PC-3 (cell line): ENCODE data around the gene SAE1. TPM values are rescaled to one million over a fixed set of nuclear protein-coding genes. Genes with fewer than 3 reads are reported as not detected.

ENCODE experiments used
- ATAC-seq: fragments of 200-7000 bp; cut with Tn5 transposase; 2 replicates; pipeline ENCODE4 v1.9.1; 2020; ENCODE audit warnings: mild to moderate bottlenecking, moderate library complexity
- BruUV-seq: library from RNA; stranded (reverse); fragments of 400-500 nt; replicated peaks from 2 replicates; lab custom pipeline; 2021; lab: Mats Ljungman, UMichigan
- CTCF ChIA-PET: fragments of 300-600 bp; sonication (Branson Sonifier 250); formaldehyde crosslinking; loops from one replicate; lab custom pipeline; 2022; ENCODE audit warnings: antibody characterized with exemption; lab: Charles Lee
- POLR2A ChIA-PET: fragments of 300-600 bp; sonication (Branson Sonifier 250); formaldehyde crosslinking; loops from one replicate; lab custom pipeline; 2022; ENCODE audit warnings: antibody characterized with exemption; ENCODE audit not compliant: unreplicated experiment; lab: Charles Lee
- DNase-seq: peaks from one replicate; pipeline ENCODE4 v3.0.0-alpha.2; 2015
- H2AFZ ChIP-seq: fragments of 300-600 bp; sonication (generic); 2 replicates; pipeline ENCODE4 v1.6.0; 2016; ENCODE audit warnings: antibody characterized with exemption, low read length
- H3F3A ChIP-seq: fragments of 300-600 bp; sonication (generic); one replicate; pipeline ENCODE4 v1.6.0; 2017; ENCODE audit warnings: antibody characterized with exemption, low read length, control low read depth, mild to moderate bottlenecking; ENCODE audit not compliant: unreplicated experiment
- H3K27ac ChIP-seq: fragments of 300-600 bp; sonication (generic); 2 replicates; pipeline ENCODE4 v1.5.1; 2016; ENCODE audit warnings: mild to moderate bottlenecking, low read length
- H3K27me3 ChIP-seq: fragments of 300-600 bp; sonication (generic); 2 replicates; pipeline ENCODE4 v1.6.1; 2016; ENCODE audit warnings: low read length, mixed read lengths
- H3K36me3 ChIP-seq: fragments of 300-600 bp; sonication (generic); 2 replicates; pipeline ENCODE4 v1.6.1; 2016; ENCODE audit warnings: low read depth, mixed run types, low read length, mixed read lengths
- H3K4me1 ChIP-seq: fragments of 300-600 bp; sonication (generic); 2 replicates; pipeline ENCODE4 v1.5.1; 2016; ENCODE audit warnings: low read length; ENCODE audit not compliant: insufficient read depth
- H3K4me2 ChIP-seq: fragments of 300-600 bp; sonication (generic); 2 replicates; pipeline ENCODE4 v1.6.0; 2016; ENCODE audit warnings: low read length
- H3K4me3 ChIP-seq: fragments of 300-600 bp; sonication (generic); 2 replicates; pipeline ENCODE4 v1.5.1; 2016; ENCODE audit warnings: mild to moderate bottlenecking, low read length, mixed read lengths
- H3K79me2 ChIP-seq: fragments of 300-600 bp; sonication (generic); 2 replicates; pipeline ENCODE4 v1.6.1; 2017; ENCODE audit warnings: low read length, mixed read lengths
- H3K9ac ChIP-seq: fragments of 300-600 bp; sonication (generic); 2 replicates; pipeline ENCODE4 v1.6.0; 2016; ENCODE audit warnings: mild to moderate bottlenecking, low read length
- H3K9me2 ChIP-seq: fragments of 300-600 bp; sonication (generic); replicated peaks from 2 replicates; pipeline ENCODE4 v1.6.1; 2016; ENCODE audit warnings: mixed run types, low read length, mixed read lengths
- H3K9me3 ChIP-seq: fragments of 300-600 bp; sonication (generic); 2 replicates; pipeline ENCODE4 v1.6.1; 2016; ENCODE audit warnings: low read length, mixed read lengths
- H4K20me1 ChIP-seq: fragments of 300-600 bp; sonication (generic); 2 replicates; pipeline ENCODE4 v1.6.1; 2016; ENCODE audit warnings: low read length, mixed read lengths
- CTCF ChIP-seq: fragments of 300-600 bp; sonication (generic); conservative IDR thresholded peaks from 2 replicates; pipeline ENCODE4 v1.5.1; 2017; ENCODE audit warnings: antibody characterized with exemption, low read depth, mild to moderate bottlenecking, low read length
- EZH2 ChIP-seq: fragments of 300-600 bp; sonication (generic); IDR thresholded peaks from one replicate; pipeline ENCODE4 v1.6.1; 2017; ENCODE audit warnings: antibody characterized with exemption, mild to moderate bottlenecking, low read length; ENCODE audit not compliant: unreplicated experiment
- EZH2phosphoT487 ChIP-seq: fragments of 300-600 bp; sonication (generic); IDR thresholded peaks from 2 replicates; pipeline ENCODE4 v1.6.1; 2018; ENCODE audit warnings: mild to moderate bottlenecking, antibody characterized with exemption, low read length, borderline replicate concordance
- intact Hi-C: fragments of 100-400 bp; cut with micrococcal nuclease; formaldehyde crosslinking; loops from 2 replicates; pipeline ENCODE4 v1.9.0; 2023
- total RNA-seq: library from RNA; depleted of rRNA; stranded (reverse); fragments of >200 nt; gene quantifications from 2 replicates; pipeline ENCODE4 v1.2.3, GENCODE V29; 2014

The SAE1 gene
- total RNA-seq, 1 experiment from 2014 or later = 99.7 TPM

- Histone ChIP-seq H3F3A (no peaks in the 10 kb centered on the region), H3K9ac (no peak overlapping the region), H3K4me1 (no peaks in the 10 kb centered on the region), H3K27ac (no peak overlapping the region), H3K4me2 (no peak overlapping the region), H4K20me1 (no peaks in the 10 kb centered on the region), H2AFZ (peak overlapping the region; percentile 35; the same call in 1 of the 2 replicates), H3K79me2 (no peaks in the 10 kb centered on the region), H3K36me3 (peaks cover 5% of the 10 kb centered on the region), H3K4me3 (no peak overlapping the region), H3K9me3 (no peaks in the 10 kb centered on the region), H3K27me3 (no peaks in the 10 kb centered on the region), H3K9me2 (no peaks in the 10 kb centered on the region)
- ChIA-PET POLR2A (interaction anchor here (0.6 to 1.0 kb wide), 3 partner anchors 12 to 318 kb away, joined by 6 to 21 read pairs (median 8); no protein-coding TSS in a partner anchor), CTCF (interaction anchor here (1.0 to 2.3 kb wide), 3 partner anchors 33 to 69 kb away, joined by 4 to 80 read pairs (median 5); no protein-coding TSS in a partner anchor)
- ATAC-seq = peak; percentile 35
- TSS peak; percentile 20 for BruUV-seq
- DNase-seq = peak; percentile 81
- TF ChIP-seq EZH2 (no peak), EZH2phosphoT487 (no peak), CTCF (peak; percentile 74)
- intact Hi-C loops = loop anchor here (1.0 kb wide), 1 partner anchor 33 kb away; no protein-coding TSS in a partner anchor
Observed at GRCh38 chr19:47210689-47211316, 80.2 kb downstream of the SAE1 start.

DNA sequence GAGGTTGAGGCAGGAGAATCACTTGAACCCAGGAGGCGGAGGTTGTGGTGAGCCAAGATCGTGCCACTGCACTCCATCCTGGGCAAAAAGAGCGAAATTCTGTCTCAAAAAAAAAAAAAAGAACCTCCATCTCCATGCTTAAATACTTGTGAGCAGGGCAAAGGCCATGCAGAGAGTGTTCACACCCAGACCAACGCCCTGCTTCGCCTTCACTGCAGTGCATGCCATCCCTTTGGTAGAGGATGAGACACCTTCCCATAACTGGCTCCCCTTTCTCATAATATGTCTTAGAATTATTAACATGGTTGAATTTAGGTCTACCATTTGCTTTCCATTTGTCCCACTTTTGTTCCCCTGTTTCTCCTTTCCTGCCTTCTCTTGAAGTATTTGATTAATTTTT is 84.9 kb downstream of the SAE1 start:
- no peak overlapping the region for H3K4me3 ChIP-seq
- H3K79me2 ChIP-seq = no peaks in the 10 kb centered on the region
- TF ChIP-seq EZH2 = no peak
- no peak for TF ChIP-seq CTCF
- TF ChIP-seq EZH2phosphoT487 = no peak
- H3K9ac ChIP-seq = no peak overlapping the region
- intact Hi-C loops = no loop called here
- no peak for ATAC-seq
- H4K20me1 ChIP-seq = no peaks in the 10 kb centered on the region
- H3K27ac ChIP-seq = no peak overlapping the region
- no peaks in the 10 kb centered on the region for H3K27me3 ChIP-seq
- POLR2A ChIA-PET = no interaction called here
- no peaks in the 10 kb centered on the region for H3K4me1 ChIP-seq
- H3K4me2 ChIP-seq = no peak overlapping the region
- CTCF ChIA-PET = no interaction called here
- BruUV-seq = no TSS peak
- H3F3A ChIP-seq = no peaks in the 10 kb centered on the region
- no peaks in the 10 kb centered on the region for H3K9me3 ChIP-seq
- peaks cover 3% of the 10 kb centered on the region for H3K36me3 ChIP-seq
- no peak for DNase-seq
- H2AFZ ChIP-seq = no peak overlapping the region
- no peaks in the 10 kb centered on the region for H3K9me2 ChIP-seq
